Stromal cell of bone marrow (primary cell): ENCODE measurements around the gene SCGB3A1.

Experiments
- DNase-seq: peaks from one replicate; pipeline ENCODE4 v3.0.0-alpha.2; 2012; ENCODE audit warnings: low read depth

SCGB3A1 gene

GRCh38 chr5:180604271-180604670 is 13.0 kb upstream of the SCGB3A1 start:
- DNase-seq, result no peak

- DNase-seq, result no peak
Measured at GRCh38 chr5:180603076-180603594, 11.8 kb upstream of the SCGB3A1 start.

DNA sequence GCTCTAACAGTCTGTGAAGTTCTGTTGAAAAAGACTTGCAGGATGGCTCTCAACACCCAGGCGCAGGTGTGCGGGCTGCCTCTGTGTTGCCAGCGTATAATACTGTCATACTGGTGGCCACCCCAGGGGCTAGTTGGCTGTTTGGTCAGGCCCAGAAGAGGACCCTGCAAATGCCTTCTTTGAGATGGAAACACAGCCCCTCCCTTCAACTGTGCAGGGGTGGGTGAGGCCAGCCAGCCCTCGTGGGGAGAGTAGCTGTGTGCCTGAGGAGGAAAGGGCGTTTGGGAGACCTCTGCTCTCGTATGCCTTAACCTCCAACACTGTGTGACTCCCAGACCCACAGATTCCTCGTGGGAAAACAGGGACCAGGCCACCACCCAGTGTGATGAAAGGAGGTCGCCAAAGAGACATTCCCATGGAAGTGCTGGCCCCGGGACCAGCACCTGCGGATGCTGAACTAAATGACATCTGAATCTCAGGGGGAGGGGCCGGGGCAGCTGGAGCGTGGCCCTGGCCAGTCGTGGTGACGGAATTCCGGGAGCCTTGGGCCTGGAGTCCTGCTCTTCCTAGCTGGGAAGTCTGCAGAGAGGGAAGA is 11.3 kb upstream of the SCGB3A1 start:
- DNase-seq, result no peak

DNA sequence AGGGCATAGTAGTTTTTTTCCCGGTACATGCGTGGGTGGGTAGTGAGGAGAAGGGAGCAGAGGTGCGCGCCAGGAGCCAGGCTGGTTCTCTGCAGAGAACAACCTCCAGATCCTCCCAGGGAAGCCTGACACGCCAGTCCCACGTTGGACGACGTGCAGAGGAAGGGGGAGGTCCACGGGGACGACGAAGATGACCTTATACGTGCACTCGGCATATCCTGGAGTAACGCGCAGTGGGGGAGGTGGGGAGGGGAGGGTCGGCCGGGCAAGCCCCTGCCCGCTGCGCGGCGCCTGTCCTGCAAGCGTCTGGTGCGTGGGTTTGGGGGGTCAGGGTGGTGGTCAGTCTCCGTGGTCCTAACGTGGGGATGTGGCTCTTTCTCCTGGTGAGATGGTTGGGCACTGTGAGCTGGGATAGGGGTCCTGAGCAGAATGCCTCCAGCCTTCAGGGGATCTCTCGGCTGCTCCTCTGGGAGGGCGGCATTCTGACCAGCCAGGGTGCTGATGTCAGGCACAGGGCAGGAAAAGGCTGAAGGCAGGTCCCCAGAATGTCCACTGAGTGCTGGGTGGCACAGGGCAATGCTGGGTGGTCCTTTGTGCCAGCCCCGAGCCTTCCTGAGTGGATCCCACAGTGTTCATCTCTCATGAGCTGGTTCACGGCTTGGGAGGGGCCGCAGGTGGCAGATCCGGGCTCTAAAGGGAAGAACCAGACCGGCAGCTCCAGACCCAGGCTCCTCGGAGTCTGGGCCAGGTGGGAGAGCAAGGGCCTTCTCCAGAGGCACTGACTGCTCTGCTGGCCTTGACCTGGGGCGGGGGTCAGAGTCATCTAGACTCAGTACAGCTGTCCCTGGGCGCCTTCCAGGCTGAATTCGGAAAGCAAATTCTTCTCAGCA is 10.5 kb upstream of the SCGB3A1 start:
- no peak for DNase-seq

DNA sequence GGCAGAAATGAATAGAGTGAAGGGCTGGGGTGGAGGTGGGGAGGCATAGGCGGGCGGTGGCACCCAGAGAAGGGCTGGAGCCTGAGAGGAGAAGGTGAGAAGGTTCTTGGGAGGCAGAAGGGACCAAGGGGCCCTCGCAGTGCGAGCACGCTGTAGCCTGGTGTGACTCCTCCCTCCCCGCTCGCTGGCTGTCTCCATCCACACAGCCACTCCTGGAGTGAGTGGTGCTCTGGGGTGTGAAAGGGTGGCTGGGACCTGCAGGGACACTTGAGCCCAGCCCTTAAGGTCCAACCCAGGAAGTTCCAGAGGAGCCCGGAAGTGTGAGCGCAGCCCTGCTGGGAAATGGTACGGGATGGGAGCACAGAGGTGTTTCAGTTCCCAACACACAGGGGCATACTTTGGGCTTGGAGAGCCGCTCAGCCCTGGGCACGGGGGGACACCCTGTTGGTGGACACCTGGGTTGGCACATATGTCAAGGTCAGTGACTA is 9.3 kb upstream of the SCGB3A1 start:
- DNase-seq, result no peak

- DNase-seq, result no peak
Measured at GRCh38 chr5:180599981-180600553, 8.8 kb upstream of the SCGB3A1 start.

GRCh38 chr5:180599590-180599914 is 8.3 kb upstream of the SCGB3A1 start:
- DNase-seq, result no peak

- no peak for DNase-seq
Measured at GRCh38 chr5:180598797-180599589, 7.7 kb upstream of the SCGB3A1 start.

DNA sequence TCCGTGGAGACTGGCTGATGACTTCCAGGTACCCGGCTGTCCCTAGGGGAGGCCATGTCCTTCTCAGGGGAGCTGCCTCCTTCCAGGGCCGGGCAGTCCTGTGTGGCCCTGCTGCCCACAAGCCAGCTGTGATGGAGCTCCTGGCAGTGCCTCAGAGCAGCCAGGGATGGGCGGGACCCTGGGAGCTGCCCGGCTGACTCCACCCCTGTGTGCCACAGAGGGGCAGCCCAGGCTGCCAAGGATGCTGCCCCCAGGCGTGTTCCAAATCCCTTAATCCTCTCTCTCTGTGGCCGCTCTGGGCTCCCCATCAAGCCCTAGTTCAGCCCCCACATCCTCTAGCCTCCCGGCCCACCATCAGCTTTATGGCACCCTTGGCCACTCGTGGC is 7.0 kb upstream of the SCGB3A1 start:
- no peak for DNase-seq

DNA sequence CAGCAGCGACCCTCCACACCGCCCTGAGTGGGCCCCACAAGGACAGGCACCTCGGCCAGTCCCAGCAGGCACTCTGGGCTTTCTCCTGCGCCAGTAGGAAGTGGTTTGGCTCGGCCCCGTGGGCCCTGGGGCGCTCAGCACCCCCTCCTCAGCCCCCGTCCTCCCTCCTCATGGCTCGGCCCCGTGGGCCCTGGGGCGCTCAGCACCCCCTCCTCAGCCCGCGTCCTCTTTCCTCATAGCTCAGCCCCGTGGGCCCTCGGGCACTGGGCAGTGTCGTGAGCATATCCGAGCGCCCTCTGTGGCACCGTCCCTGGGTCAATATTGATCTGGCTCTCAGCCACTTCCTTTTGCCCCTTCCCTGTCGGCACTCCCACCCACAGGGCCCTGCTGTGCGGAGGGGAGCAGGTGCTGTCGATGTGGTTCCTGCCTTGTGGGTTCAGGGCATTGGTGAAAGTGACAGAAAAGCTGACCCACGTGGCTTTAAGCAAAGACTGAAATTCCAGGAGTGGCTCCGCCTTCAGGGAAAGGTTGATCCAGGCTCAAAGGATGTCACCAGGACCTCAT is 5.5 kb upstream of the SCGB3A1 start:
- DNase-seq, result no peak

DNA sequence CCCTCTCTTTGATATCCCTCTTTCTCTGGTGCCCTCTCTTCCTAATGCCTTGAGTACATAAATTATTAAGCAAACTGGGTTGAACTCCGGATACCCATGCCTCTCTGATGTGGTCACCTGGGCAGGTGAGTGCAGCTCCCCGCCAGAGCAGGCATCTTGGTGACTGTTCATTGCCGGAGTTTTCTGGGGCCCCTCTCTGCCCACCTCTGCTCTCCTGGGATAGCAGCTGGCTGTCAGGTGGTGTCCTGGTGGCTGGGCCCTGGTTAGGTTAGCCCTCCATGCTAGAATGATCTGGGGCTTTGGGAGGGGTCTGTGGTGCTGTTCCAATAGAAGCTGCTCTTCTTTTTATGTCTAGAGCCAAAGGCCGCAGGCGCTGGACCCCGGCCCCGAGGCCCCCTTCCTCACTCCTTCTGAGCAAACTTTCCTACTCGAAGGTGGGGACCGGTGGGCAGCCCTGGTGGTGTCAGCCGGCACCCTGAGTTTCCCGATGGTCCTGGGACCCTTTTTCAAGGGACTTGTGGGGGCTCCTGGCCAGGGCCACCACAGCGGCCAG is 4.9 kb upstream of the SCGB3A1 start:
- no peak for DNase-seq

DNA sequence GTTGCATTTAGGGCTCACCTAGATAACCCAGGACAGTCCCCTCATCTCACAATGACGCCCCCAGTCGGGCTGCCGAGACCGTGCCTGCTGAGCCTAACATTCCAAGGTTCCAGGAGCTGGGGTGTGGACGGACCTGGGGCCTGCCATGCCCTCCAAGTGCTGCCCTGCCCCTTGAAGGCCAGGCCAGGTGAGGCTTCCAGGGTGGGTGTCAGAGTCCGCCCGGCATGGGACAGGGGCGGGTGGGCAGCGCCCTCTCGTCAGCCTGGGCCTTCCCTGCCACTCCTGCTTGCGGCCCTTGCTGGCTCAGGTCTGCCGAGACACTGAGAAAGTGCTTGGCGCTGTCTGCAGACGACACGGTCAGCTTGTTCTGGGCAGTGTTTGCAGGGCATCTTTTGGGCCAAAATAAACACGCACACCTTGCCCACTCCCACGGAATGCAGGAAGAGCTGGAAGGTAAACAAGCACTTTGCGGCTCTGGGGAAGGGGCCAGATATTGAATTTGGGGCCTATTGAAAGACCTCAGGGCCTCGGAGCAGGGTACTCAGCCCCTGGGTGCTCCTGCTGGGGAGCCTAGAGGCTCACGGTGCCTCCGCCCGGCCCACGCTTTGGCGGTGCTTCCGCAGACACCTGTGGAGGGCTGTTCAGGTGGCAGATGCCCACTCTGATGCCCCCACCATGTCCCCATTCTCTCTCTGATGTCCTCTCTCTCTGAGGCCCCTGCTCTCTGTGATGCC is 4.2 kb upstream of the SCGB3A1 start:
- DNase-seq, result no peak

- no peak for DNase-seq
Measured at GRCh38 chr5:180595046-180595379, 3.7 kb upstream of the SCGB3A1 start.

DNA sequence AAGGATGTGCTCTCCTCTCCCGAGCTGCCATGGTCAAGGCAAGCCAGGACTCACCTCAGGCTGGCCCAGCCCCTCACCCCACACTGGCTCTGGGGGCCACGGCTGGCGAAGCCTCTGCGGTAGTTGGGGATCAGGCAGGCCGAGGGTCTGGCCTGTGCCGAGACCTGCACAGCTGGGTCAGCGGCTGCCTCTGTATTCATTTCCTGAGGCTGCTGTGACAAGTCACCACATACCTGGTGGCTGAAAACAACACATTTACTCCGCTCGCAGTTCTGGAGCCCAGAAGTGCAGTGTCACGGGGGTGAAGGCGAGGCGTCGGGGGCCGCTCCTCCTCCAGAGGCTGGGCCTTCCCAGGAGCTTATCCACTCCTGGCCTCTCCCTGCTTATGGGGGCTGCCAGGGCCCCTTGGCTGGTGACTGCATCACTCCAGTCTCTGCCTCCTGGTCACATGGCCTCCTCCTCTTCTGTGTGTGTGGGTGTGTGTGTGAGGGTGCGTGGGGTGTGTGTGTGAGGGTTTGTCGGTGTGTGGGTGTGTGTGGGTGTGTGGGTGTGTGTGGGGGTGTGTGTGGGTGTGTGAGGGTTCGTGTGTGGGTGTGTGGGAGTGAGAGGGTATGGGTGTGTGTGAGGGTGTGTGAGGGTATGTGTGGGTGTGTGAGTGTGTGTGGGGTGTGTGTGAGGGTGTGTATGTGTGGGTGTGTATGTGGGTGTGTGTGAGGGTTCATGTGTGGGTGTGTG is 3.2 kb upstream of the SCGB3A1 start:
- DNase-seq, result no peak

- no peak for DNase-seq
Measured at GRCh38 chr5:180593446-180594206, 2.3 kb upstream of the SCGB3A1 start.

- no peak for DNase-seq
Measured at GRCh38 chr5:180592176-180592575, 877 bp upstream of the SCGB3A1 start.

GRCh38 chr5:180590543-180591310 is 572 bp downstream of the SCGB3A1 start:
- no peak for DNase-seq

- DNase-seq, result no peak
Measured at GRCh38 chr5:180589771-180590542, 1.3 kb downstream of the SCGB3A1 start.
